ENCODE data around the gene CLPTM1L.
"Not testable (repeated sequence)": the region's sequence is repeated elsewhere in the genome, so short reads cannot be mapped to it uniquely, and the experiment has no call there.

Gene CLPTM1L

DNA sequence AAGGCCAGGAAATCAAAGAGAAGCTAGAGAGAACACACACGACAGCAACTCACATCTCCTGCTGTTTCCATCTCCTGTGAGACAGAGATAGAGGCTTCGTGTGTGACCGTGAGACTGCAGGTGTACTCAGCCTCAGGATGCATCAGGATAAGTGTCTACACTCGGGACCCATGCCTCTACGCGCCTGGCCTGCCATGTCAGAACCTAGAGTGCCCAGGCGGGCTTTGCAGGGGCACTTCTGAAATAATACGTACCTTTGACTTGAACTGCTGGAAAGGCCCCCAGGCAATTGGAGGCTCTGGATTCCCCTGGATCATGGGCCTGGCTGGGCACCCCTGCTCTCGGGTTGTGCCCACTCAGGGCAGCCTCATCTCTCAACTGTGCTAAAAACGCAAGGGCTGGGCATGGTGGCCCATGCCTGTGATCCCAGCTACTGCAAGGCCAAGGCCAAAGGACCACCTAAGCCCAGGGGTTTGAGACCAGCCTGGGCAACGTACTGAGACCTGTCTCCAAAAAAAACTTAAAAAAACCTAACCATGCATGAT, 13.0 kb downstream of the CLPTM1L start:
- Histone ChIP-seq H3K4me1 (ENCODE audit: control insufficient read depth, insufficient read depth, low read length) (no peaks in the 10 kb centered on the region), H3K9ac (ENCODE audit: low read depth, low read length) (no peak overlapping the region), H3K4me3 (ENCODE audit: low read depth, low read length) (no peak overlapping the region), H3K36me3 (ENCODE audit: control insufficient read depth, insufficient read depth, low read length) (peaks cover 78% of the 10 kb centered on the region), H3K27me3 (ENCODE audit: control insufficient read depth, insufficient read depth, low read length) (no peaks in the 10 kb centered on the region), H3K27ac (ENCODE audit: low read depth, low read length) (no peak overlapping the region), H3K9me3 (ENCODE audit: control insufficient read depth, insufficient read depth, low read length) (no peaks in the 10 kb centered on the region)

DNA sequence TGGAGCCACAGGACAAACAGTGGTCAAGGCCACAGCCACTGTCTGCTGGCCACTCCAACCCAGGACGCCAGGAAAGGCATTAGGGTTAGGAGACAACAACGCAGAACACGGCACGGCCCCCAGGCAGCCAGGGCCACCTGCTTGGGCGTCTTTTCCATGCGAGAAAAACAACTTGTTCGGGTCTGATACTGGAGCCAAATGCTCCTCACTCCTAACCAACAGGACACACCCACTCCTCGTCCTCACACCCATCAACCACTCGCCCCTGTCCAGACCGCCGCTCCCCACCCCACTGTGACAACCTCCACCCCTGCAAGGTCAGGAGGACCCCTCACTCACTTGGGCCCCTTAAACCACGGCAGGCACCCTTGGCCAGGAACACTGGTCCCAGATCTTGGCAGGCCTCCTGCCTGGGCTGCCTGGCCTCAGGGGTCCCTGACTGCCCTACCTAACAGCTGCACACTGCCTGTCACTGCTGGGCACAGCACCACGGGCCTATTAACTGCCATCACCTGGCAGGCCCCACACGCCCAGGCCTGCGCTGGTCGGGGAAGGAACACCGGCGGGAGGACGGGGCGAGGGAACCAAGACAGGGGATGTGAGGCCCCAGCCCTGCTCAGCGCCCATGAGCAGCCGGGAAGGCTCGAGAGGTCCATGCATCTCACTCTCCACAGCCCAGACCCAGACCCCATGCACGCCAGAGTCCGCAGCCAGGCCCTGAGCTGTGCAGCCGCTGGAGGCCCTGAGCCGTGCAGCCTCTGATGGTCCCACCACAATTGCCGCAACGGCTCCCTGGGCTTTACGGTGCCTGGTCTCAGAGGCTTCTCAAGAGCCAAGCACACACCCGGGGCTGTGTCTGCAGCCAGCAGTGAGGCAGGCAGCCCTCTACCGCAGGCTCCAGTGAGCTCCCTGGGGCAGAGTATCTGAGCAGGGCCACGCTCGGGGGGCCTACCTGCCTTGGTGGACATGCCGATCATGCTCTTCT, 13.8 kb downstream of the CLPTM1L start:
- Histone ChIP-seq H3K27me3 (ENCODE audit: control insufficient read depth, insufficient read depth, low read length) (no peaks in the 10 kb centered on the region), H3K4me1 (ENCODE audit: control insufficient read depth, insufficient read depth, low read length) (no peaks in the 10 kb centered on the region), H3K9ac (ENCODE audit: low read depth, low read length) (no peak overlapping the region), H3K36me3 (ENCODE audit: control insufficient read depth, insufficient read depth, low read length) (peaks cover 70% of the 10 kb centered on the region), H3K9me3 (ENCODE audit: control insufficient read depth, insufficient read depth, low read length) (no peaks in the 10 kb centered on the region), H3K27ac (ENCODE audit: low read depth, low read length) (no peak overlapping the region), H3K4me3 (ENCODE audit: low read depth, low read length) (no peak overlapping the region)

GRCh38 chr5:1330146-1330846, 14.6 kb downstream of the CLPTM1L start:
- Histone ChIP-seq H3K9me3 (ENCODE audit: control insufficient read depth, insufficient read depth, low read length) (no peaks in the 10 kb centered on the region), H3K27ac (ENCODE audit: low read depth, low read length) (no peak overlapping the region), H3K36me3 (ENCODE audit: control insufficient read depth, insufficient read depth, low read length) (peaks cover 68% of the 10 kb centered on the region), H3K4me3 (ENCODE audit: low read depth, low read length) (no peak overlapping the region), H3K4me1 (ENCODE audit: control insufficient read depth, insufficient read depth, low read length) (no peaks in the 10 kb centered on the region), H3K9ac (ENCODE audit: low read depth, low read length) (no peak overlapping the region), H3K27me3 (ENCODE audit: control insufficient read depth, insufficient read depth, low read length) (no peaks in the 10 kb centered on the region)

DNA sequence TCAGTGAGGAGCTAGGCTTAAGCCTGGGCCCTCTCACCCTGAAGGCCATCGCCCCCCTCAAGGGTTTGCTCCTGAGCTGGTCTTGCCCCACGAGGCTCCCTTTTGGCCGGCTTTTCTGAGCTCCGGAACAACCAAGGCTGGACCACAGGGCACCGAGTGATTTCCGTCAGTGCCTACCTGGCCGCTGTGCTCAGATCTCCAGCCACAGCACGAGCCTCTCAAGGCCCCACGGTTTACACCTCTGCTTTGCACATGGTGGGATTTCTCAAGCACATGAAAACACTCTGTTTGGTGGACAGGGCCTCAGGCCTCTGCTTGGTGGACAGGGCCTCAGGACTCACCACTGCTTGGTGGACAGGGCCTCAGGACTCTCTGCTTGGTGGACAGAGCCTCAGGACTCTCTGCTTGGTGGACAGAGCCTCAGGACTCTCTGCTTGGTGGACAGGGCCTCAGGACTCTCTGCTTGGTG, 15.8 kb downstream of the CLPTM1L start:
- H3K27me3 ChIP-seq (ENCODE audit: control insufficient read depth, insufficient read depth, low read length) = no peaks in the 10 kb centered on the region
- H3K9me3 ChIP-seq (ENCODE audit: control insufficient read depth, insufficient read depth, low read length) = no peaks in the 10 kb centered on the region
- no peak overlapping the region for H3K27ac ChIP-seq (ENCODE audit: low read depth, low read length)
- H3K36me3 ChIP-seq (ENCODE audit: control insufficient read depth, insufficient read depth, low read length) = peaks cover 68% of the 10 kb centered on the region
- no peaks in the 10 kb centered on the region for H3K4me1 ChIP-seq (ENCODE audit: control insufficient read depth, insufficient read depth, low read length)
- H3K9ac ChIP-seq (ENCODE audit: low read depth, low read length) = no peak overlapping the region
- no peak overlapping the region for H3K4me3 ChIP-seq (ENCODE audit: low read depth, low read length)

DNA sequence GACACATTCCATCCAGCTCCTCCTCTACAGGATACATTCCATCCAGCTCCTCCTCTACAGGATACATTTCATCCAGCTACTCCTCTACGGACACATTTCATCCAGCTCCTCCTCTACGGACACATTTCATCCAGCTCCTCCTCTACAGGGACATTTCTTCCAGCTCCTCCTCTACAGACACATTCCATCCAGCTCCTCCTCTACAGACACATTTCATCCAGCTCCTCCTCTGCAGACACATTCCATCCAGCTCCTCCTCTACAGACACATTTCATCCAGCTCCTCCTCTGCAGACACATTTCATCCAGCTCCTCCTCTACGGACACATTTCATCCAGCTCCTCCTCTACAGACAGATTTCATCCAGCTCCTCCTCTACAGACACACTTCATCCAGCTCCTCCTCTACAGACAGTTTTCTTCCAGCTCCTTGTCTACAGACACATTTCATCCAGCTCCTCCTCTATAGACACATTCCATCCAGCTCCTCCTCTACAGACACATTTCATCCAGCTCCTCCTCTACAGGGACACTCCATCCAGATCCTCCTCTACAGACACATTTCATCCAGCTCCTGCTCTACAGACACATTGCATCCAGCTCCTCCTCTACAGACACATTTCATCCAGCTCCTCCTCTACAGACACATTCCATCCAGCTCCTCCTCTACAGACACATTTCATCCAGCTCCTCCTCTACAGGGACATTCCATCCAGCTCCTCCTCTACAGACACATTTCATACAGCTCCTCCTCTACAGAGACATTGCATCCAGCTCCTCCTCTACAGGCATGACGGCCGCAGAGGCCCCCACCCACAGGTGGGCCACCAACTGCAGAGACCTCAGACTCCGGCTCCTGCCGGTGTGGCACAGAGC, 16.4 kb downstream of the CLPTM1L start:
- not testable (repeated sequence) for H3K27me3 ChIP-seq (ENCODE audit: control insufficient read depth, insufficient read depth, low read length); H3K9me3 ChIP-seq (ENCODE audit: control insufficient read depth, insufficient read depth, low read length); H3K9ac ChIP-seq (ENCODE audit: low read depth, low read length); H3K4me3 ChIP-seq (ENCODE audit: low read depth, low read length); H3K4me1 ChIP-seq (ENCODE audit: control insufficient read depth, insufficient read depth, low read length); H3K27ac ChIP-seq (ENCODE audit: low read depth, low read length)
- peaks cover 68% of the 10 kb centered on the region for H3K36me3 ChIP-seq (ENCODE audit: control insufficient read depth, insufficient read depth, low read length)

DNA sequence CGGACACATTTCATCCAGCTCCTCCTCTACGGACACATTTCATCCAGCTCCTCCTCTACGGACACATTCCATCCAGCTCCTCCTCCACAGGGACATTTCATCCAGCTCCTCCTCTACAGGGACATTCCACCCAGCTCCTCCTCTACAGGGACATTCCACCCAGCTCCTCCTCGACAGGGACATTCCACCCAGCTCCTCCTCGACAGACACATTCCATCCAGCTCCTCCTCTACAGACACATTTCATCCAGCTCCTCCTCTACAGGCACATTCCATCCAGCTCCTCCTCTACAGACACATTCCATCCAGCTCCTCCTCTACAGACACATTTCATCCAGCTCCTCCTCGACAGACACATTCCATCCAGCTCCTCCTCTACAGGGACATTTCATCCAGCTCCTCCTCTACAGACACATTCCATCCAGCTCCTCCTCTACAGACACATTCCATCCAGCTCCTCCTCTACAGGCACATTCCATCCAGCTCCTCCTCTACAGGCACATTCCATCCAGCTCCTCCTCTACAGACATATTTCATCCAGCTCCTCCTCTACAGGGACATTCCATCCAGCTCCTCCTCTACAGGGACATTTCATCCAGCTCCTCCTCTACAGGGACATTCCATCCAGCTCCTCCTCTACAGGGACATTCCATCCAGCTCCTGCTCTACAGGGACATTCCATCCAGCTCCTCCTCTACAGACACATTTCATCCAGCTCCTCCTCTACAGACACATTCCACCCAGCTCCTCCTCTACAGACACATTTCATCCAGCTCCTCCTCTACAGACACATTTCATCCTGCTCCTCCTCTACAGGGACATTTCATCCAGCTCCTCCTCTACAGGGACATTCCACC, 17.8 kb downstream of the CLPTM1L start:
- not testable (repeated sequence) for H3K4me3 ChIP-seq (ENCODE audit: low read depth, low read length); H3K27me3 ChIP-seq (ENCODE audit: control insufficient read depth, insufficient read depth, low read length); H3K9me3 ChIP-seq (ENCODE audit: control insufficient read depth, insufficient read depth, low read length); H3K9ac ChIP-seq (ENCODE audit: low read depth, low read length); H3K4me1 ChIP-seq (ENCODE audit: control insufficient read depth, insufficient read depth, low read length); H3K27ac ChIP-seq (ENCODE audit: low read depth, low read length)
- peaks cover 65% of the 10 kb centered on the region for H3K36me3 ChIP-seq (ENCODE audit: control insufficient read depth, insufficient read depth, low read length)

GRCh38 chr5:1326532-1326875, 18.4 kb downstream of the CLPTM1L start:
- H3K4me1 ChIP-seq (ENCODE audit: control insufficient read depth, insufficient read depth, low read length); H3K27me3 ChIP-seq (ENCODE audit: control insufficient read depth, insufficient read depth, low read length); H3K27ac ChIP-seq (ENCODE audit: low read depth, low read length); H3K9me3 ChIP-seq (ENCODE audit: control insufficient read depth, insufficient read depth, low read length); H3K4me3 ChIP-seq (ENCODE audit: low read depth, low read length); H3K9ac ChIP-seq (ENCODE audit: low read depth, low read length): not testable (repeated sequence)
- peaks cover 65% of the 10 kb centered on the region for H3K36me3 ChIP-seq (ENCODE audit: control insufficient read depth, insufficient read depth, low read length)

DNA sequence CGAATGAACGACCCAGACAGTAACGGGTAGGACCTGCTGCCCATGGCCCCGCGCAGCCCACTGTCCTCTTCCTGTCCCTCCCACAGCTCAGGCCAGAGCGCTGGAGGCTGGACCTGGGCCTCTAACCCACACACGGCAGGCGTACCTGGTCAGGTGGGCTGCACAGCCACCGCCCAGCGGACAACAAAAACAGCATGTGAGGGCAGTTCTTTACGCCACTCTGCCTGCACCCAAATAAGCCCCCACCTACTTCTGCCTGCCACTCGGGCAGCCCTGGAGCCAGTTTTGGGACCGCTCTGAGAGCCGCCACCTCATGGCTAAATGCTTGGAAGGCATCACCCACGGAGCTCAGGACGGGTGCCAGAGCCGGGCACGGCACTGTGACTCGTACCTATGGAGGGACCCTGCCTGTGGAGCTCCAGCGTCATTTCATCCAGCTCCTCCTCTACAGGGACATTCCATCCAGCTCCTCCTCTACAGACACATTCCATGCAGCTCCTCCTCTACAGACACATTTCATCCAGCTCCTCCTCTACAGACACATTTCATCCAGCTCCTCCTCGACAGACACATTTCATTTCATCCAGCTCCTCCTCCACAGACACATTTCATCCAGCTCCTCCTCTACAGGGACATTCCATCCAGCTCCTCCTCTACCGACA, 18.9 kb downstream of the CLPTM1L start:
- H3K4me1 ChIP-seq (ENCODE audit: control insufficient read depth, insufficient read depth, low read length) = no peaks in the 10 kb centered on the region
- no peak overlapping the region for H3K4me3 ChIP-seq (ENCODE audit: low read depth, low read length)
- no peaks in the 10 kb centered on the region for H3K27me3 ChIP-seq (ENCODE audit: control insufficient read depth, insufficient read depth, low read length)
- no peak overlapping the region for H3K9ac ChIP-seq (ENCODE audit: low read depth, low read length)
- H3K9me3 ChIP-seq (ENCODE audit: control insufficient read depth, insufficient read depth, low read length) = no peaks in the 10 kb centered on the region
- no peak overlapping the region for H3K27ac ChIP-seq (ENCODE audit: low read depth, low read length)
- H3K36me3 ChIP-seq (ENCODE audit: control insufficient read depth, insufficient read depth, low read length) = peaks cover 65% of the 10 kb centered on the region

- peaks cover 65% of the 10 kb centered on the region for H3K36me3 ChIP-seq (ENCODE audit: control insufficient read depth, insufficient read depth, low read length)
- no peak overlapping the region for H3K27ac ChIP-seq (ENCODE audit: low read depth, low read length)
Observed at GRCh38 chr5:1325191-1325741, 19.6 kb downstream of the CLPTM1L start.

More at GRCh38 chr5:1325191-1325741, 19.6 kb downstream of the CLPTM1L start:
- Histone ChIP-seq H3K4me1 (ENCODE audit: control insufficient read depth, insufficient read depth, low read length) (no peaks in the 10 kb centered on the region), H3K27me3 (ENCODE audit: control insufficient read depth, insufficient read depth, low read length) (no peaks in the 10 kb centered on the region), H3K4me3 (ENCODE audit: low read depth, low read length) (no peak overlapping the region), H3K9ac (ENCODE audit: low read depth, low read length) (no peak overlapping the region), H3K9me3 (ENCODE audit: control insufficient read depth, insufficient read depth, low read length) (no peaks in the 10 kb centered on the region)

Measured in HUES48 (cell line).